ENCODE measurements around the gene THOP1. TPM values are rescaled to one million over a fixed set of nuclear protein-coding genes. Genes with fewer than 3 reads are reported as not detected.

The THOP1 gene
- total RNA-seq, 2 donors from 2014 or later = 48.4 to 74.5 TPM

DNA sequence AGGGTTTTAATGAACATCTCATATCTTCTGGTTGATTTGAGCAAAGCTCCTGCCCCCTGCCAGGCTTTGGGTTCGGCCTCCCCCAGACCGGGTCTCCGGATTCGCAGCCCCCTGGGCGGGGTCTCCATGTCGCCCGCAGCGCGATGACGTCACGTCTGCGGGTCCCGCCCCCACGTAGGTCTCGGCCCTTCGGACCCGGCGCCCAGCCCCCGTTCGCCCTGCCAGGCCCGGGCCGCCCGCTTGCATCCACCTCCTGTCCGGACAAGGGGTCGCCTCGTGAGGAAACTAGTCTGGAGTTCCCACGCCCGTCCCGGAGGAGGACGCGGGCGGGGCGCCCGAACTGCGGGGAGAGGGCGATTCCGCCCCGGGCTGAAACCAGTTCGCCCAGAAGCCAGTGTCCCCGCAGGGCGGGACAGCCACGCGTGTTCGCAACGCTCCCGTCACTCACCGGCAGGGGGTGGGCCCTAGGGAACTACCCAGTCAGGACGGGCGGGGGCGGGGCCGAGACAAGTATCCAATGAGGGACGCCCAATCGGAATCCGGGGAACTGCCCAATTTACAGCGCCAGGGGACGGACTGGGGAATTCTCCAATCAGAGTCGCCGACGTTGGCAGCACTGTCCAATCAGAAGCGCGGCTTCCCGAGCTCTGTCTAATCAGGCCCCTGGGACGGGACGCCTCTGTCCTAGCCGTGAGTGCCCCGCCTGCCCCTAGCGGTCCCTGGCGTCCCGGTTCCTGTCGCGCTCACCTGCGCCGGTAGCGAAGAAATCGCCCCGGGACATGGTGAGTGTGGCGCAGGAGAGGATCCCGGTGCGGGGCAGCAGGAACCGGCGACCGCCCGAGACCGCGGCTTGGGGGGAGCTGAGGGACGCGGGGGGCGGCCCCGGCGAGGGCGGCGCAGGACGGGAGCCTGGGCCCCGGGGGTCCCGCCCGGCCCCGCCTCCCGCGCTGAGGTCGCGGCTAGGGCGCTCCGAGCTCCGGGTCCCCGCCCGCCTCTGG, 55.8 kb downstream of the THOP1 start, which contains the start of gene ZNF555:
Gene ZNF555, plus strand, starts transcription at position 682 of the 998 bp plus-strand sequence. Its CDS starts 98 bp downstream, at position 780.
- peak; percentile 98 to 99 for ATAC-seq
- DNase-seq = peak; percentile 100
- intact Hi-C loops (cut with DNase I) = no loop called here

DNA sequence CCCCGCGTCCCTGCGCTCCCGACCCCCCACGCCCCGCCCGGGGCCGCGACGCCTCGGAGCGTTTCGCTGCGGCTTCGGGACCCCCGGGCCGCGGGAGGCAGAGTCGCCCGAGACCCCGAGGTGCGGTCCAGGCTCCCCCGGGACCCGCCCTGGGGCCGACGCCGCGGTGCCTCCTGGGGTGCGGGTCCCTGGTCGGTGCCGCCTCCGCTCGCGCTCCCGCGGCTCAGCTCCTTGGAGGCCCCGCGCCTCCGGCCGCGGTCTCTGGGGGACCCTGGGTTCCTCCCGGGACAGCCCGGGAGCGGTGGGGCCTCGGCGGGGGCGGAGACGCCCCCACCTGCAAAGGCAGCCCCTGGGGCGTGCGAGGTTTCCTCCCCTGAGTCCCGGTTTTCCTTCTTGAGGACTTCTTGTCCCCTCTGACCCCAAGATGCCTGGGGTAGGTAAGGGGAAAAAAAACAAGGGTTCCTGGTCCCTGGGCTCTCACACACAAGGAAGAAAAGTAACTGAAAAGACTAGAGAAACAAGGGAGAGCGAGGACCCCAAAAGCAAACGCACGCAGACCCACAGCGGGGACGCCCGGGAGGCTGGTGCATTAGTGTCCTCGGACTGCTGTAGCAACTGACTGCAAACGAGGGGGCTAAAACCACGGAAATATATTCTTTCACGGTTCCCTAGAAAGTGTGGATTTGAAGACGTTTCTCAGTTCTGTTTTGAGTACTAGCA, 56.7 kb downstream of the THOP1 start:
- DNase-seq (no peak), ATAC-seq (no peak)
- intact Hi-C loops (cut with DNase I) = no loop called here

DNA sequence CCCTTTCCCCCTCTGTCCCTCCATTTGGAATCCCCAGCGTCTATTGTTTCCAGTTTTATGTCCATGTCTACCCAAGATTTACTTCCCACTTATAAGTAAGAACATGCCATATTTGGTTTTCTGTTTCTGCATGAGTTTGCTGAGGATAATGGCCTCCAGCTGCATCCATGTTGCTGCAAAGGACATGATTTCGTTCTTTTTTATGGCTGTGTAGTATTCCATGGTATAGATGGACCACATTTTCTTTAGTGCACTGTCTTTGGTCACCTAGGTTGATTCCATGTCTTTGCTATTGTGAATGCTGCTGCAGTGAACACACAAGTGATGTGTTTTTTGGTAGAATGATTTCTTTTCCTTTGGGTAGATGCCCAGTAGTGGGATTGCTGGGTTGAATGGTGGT, 59.8 kb downstream of the THOP1 start:
- ATAC-seq = no peak
- intact Hi-C loops (cut with DNase I) = no loop called here

DNA sequence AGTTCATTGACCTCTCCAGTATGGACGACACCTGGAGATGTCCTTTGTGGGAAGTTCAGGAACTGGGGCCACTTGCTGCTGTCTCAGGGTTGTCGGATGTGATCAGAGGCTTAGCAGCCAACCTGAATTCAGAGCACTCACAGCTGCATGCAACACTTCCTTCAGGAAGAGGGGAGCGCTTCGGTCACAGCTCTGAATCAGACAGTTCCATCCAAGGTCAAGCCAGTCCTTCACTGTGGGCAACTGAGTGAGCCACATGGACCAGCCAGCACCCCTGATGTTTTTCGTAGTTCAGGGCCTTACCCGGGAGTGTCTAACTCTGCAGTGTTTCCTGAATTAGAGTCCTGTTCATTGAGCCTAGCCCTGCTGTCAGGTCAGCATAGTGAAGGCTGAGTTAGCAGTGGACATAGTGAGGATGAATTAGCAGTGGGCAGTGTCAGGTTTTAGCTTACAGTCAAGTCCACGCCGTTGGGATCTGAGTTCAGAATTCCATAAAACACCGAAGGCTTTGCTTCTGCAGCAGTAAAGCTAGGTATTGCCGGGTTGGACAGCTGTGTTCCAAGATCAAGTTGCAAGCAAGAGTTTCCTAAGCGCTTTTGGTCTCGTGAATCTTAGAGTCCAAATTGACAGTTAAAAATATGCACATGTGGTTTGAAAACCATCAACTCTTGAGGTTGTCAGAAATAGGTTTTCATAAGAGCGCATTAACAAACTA, 61.0 kb downstream of the THOP1 start:
- DNase-seq (no peak), ATAC-seq (no peak)
- intact Hi-C loops (cut with DNase I) = no loop called here

More for the DNA sequence above, 59.8 kb downstream of the THOP1 start:
- no peak for DNase-seq

DNA sequence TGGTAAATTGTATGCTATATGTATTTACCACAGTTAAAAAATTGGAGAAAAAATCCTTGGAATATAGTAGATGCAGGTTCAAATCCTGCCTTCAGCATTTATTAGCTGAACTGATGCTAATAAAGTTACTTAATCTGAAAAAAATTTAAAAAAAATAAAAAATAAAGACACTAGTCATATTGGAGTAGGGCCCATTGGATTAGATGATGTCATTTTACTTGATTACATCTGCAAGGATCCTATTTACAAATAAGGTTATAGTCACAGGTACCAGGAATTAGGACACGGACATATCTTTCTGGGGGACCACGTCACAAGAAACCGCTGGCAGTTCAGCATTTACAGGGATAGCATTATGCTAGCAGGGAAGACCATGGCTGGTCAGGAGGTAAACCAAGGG, 62.2 kb downstream of the THOP1 start:
- ATAC-seq (no peak), DNase-seq (no peak)
- intact Hi-C loops (cut with DNase I) = no loop called here

DNA sequence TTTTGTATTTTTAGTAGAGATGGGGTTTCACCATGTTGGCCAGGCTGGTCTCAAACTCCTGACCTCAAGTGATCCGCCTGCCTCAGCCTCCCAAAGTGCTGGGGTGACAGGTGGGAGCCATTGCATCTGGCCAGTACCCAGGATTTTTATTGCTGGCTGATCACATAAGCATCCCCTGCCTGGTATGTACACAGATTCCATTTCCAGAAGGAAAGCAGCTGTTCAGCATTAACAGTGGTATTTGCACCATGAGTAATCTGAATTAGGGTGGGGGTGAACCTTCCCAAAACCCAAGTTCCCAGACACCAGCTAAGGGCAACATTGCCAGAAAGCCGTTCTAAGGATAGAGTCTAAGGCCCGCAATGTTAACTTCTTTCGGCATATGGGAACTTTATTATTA, 63.3 kb downstream of the THOP1 start:
- intact Hi-C loops (cut with DNase I) = no loop called here
- ATAC-seq = no peak
- no peak for DNase-seq

DNA sequence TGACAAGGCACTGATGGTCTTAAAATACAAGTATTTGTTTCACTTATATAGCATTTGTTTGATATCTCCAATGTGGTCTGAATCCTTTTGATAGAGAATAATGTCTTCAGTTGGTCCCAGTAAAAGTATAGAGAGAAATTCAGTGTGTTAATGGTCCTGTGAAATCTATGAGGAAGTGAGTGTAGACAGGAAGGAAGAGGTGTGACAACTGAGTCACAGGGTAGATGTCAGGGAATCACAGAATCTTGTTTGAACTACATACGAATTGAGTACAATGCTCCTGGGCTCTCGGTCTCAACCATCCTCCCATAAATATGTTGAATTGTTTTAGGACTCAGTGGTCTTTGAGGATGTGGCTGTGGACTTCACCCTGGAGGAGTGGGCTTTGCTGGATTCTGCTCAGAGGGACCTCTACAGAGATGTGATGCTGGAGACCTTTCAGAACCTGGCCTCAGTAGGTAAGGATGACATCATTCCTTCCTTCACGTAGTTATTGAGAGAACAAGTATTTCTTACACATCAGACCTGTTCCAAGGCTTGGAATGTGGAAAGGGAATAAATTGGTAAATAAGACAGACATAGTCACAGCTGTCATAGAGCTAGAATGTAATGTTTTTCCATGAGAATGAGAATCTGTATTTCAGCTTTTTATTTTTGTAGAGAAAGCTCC, 65.1 kb downstream of the THOP1 start:
- DNase-seq = no peak
- intact Hi-C loops (cut with DNase I) = no loop called here
- ATAC-seq = no peak

DNA sequence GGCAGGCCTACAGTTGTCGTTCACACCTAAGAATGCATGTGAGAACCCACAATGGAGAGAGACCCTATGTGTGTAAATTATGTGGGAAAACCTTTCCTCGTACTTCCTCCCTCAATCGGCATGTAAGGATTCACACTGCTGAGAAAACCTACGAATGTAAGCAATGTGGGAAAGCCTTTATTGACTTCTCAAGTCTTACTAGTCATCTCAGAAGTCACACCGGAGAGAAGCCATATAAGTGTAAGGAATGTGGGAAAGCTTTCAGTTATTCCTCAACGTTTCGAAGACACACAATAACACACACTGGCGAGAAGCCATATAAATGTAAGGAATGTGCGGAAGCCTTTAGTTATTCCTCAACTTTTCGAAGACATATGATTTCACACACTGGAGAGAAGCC, 67.3 kb downstream of the THOP1 start:
- intact Hi-C loops (cut with DNase I) = no loop called here
- ATAC-seq (no peak), DNase-seq (no peak)

DNA sequence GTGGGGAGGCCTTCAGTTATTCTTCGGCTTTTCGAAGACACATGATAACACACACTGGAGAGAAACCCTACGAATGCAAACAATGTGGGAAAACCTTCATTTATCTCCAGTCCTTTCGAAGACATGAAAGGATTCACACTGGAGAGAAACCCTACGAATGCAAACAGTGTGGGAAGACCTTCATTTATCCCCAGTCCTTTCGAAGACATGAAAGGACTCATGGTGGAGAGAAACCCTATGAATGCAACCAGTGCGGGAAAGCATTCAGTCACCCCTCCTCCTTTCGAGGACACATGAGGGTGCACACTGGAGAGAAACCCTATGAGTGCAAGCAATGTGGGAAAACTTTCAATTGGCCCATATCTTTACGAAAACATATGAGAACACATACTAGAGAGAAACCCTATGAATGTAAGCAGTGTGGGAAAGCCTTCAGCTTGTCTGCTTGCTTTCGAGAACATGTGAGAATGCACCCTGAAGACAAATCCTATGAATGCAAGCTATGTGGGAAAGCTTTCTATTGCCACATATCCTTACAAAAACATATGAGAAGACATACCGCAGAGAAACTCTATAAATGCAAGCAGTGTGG, 67.8 kb downstream of the THOP1 start:
- DNase-seq (no peak), ATAC-seq (no peak)
- intact Hi-C loops (cut with DNase I) = no loop called here

DNA sequence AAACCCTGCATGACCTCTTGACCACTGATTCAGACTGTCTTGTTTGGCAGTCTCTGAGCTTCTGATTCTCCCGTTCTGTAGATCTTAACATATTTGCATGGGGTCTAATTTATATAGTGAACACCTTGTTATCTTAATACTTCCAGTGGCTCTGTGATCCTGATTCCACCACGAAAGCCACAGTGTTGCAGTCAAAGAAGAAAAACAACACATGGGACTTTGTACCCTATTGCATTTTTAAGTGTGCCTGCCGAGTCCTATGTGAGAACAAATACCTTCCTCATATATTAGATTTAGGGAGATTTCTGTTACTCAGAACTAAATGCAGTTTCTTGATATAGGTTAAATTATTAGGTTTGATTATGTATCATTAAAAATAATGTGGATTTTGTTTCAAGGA, 69.5 kb downstream of the THOP1 start:
- ATAC-seq (no peak), DNase-seq (no peak)
- intact Hi-C loops (cut with DNase I) = no loop called here

DNA sequence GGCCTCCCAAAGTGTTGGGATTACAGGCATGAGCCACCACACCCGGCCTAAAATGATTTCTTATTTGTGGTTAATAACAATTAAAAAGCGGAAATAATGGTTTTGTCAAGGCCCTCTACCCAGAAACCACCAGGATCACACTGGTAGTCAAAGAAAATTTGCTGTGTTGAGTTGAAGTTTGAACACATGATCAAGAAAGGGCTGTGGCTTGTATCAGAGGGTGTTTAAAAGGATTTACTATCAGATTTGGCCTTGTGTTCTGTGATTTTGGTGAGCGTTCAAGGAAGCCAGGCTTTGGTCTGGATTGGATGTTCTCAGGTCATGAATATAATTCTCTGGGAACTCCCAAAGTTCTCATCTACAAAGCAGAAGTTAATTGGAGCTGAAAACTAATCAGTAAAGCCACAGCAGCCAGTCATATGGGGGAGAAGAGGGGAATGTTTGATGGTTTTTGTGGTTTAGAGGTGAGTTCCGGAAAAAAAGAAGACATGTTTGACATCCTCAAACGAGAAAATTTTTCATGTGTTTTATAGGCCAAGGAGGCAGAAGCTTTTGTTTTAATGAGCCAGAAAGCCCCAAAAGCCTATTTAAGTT, 71.3 kb downstream of the THOP1 start:
- intact Hi-C loops (cut with DNase I) = no loop called here
- no peak for ATAC-seq
- no peak for DNase-seq

DNA sequence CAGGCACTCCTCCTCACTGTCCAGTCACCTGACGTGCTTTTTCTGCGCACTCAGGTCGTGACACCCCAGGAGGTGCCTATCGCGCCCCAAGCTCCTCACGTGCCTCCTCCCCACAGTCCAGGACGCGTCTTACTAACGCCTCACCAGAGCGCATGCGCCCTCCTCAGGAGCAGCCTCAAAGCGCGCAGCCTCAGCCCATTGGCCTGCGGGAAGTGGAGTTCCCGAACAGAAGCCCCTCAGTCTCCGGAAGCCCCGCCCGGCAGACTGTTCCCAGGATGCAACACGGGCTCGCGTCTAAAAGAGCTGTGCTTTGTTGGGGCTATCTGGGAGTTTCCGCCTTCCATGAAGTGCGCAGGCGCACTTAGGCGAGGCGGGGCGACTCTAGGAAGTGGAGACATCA, 73.6 kb downstream of the THOP1 start:
- no peak for ATAC-seq
- intact Hi-C loops (cut with DNase I) = no loop called here
- no peak for DNase-seq

DNA sequence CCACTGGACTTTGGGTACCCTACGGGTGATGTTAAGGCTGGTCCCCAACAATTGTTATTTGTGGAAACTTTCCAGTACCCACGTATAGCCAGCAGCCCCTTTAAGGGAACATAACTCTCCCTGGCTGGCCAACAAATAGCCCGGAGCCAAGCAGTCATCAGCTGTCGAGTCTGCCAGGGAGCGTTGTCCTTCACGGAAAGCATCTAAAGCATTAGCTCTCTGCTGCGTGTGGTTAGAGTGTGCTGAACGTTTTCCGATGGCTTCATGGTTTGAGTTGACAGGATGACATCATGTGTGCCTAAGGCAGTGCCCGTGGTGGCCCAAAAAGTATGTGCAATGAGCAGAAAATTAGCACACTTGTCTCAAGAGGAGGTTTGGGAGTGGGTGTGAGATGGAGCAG, 78.5 kb downstream of the THOP1 start:
- ATAC-seq (no peak), DNase-seq (no peak)
- intact Hi-C loops (cut with DNase I) = no loop called here

Other genes starting within 250 kb of the THOP1 start
- 10 to 100 TPM; 19.8 to 45.9 TPM for gene GNG7, start 82.8 kb upstream of the THOP1 start, total RNA-seq
- 100 to 1,000 TPM; 108 to 211 TPM for gene DIRAS1, start 64.1 kb upstream of the THOP1 start, total RNA-seq
- gene SLC39A3, start 45.5 kb upstream of the THOP1 start, total RNA-seq = 10 to 100 TPM; 21.9 to 25.5 TPM
- 10 to 100 TPM; 52.5 to 88.1 TPM for gene SGTA, start 2.2 kb upstream of the THOP1 start, total RNA-seq
- 1 to 10 TPM; 4.1 to 4.8 TPM for gene ZNF554, start 34.4 kb downstream of the THOP1 start, total RNA-seq
- 10 to 100 TPM in 1 of 2 donors, 1 to 10 TPM in 1; 6.7 to 10.7 TPM for gene ZNF555, start 56.0 kb downstream of the THOP1 start, total RNA-seq
- gene ZNF556, start 81.8 kb downstream of the THOP1 start, total RNA-seq = not detected
- 1 to 10 TPM; 2.2 to 2.9 TPM for gene ZNF57, start 115.4 kb downstream of the THOP1 start, total RNA-seq
- gene ZNF77, start 159.5 kb downstream of the THOP1 start, total RNA-seq = 1 to 10 TPM; 2.7 to 3.5 TPM
- gene TLE6, start 192.1 kb downstream of the THOP1 start, total RNA-seq = 1 to 10 TPM in 1 of 2 donors, under 1 TPM in 1; 0.65 to 1.9 TPM
- 10 to 100 TPM; 61.0 to 66.7 TPM for gene TLE2, start 243.8 kb downstream of the THOP1 start, total RNA-seq

All from left cardiac atrium (tissue), 4 donors.